Mucosa of stomach (tissue), 1 donor: ENCODE results near the gene DKKL1.
"Not testable (repeated sequence)": the region's sequence is repeated elsewhere in the genome, so short reads cannot be mapped to it uniquely, and the experiment has no call there.

ENCODE experiments used
- H3K27me3 ChIP-seq: one replicate; pipeline ENCODE4 v1.7.0; 2013; ENCODE audit warnings: mild to moderate bottlenecking, low read length; ENCODE audit not compliant: control insufficient read depth, insufficient read depth
- H3K36me3 ChIP-seq: one replicate; pipeline ENCODE4 v1.7.0; 2013; ENCODE audit warnings: low read length; ENCODE audit not compliant: control insufficient read depth, insufficient read depth
- H3K4me1 ChIP-seq: one replicate; pipeline ENCODE4 v1.7.0; 2013; ENCODE audit warnings: mild to moderate bottlenecking, low read length; ENCODE audit not compliant: control insufficient read depth, insufficient read depth
- H3K4me3 ChIP-seq: one replicate; pipeline ENCODE4 v1.7.0; 2013; ENCODE audit warnings: low read length
- H3K9ac ChIP-seq: one replicate; pipeline ENCODE4 v1.7.0; 2013; ENCODE audit warnings: mild to moderate bottlenecking, low read length, moderate library complexity
- H3K9me3 ChIP-seq: one replicate; pipeline ENCODE4 v1.7.0; 2013; ENCODE audit warnings: mild to moderate bottlenecking, low read length, moderate library complexity; ENCODE audit not compliant: control insufficient read depth
- donor health status: Pancreatic carcinoma.

Gene DKKL1

GRCh38 chr19:49332691-49333417 lies 30.8 kb upstream of the DKKL1 start:
- not testable (repeated sequence) for H3K36me3 ChIP-seq, H3K9me3 ChIP-seq, H3K4me1 ChIP-seq, H3K4me3 ChIP-seq, H3K9ac ChIP-seq, H3K27me3 ChIP-seq

- Histone ChIP-seq H3K4me1 (no peaks in the 10 kb centered on the region), H3K9me3 (no peaks in the 10 kb centered on the region), H3K36me3 (no peaks in the 10 kb centered on the region), H3K27me3 (no peaks in the 10 kb centered on the region), H3K4me3 (no peak overlapping the region), H3K9ac (no peak overlapping the region)
Measured at GRCh38 chr19:49333418-49333805, 30.3 kb upstream of the DKKL1 start.

DNA sequence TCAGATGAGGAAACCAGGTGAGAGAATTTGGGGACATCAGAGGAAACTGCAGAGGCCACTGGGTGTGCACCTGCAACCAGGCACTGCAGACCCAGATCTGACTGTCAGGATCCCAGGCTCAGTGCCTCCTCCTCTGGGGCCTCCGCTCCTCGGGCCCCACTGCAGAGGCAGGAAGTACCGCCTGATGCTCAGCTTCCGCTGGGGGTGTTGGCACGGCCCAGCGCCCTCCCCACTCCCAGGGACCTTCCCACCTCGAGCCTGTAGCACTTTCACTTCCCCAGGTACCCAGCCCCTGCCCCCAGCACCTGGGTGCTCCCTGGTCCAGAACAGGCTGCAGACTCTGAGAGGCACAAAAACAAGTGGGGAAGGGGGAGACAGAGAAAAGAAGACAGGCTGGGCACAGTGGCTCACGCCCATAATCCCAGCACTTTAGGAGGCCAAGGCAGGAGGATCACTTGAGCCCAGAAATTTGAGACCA lies 29.8 kb upstream of the DKKL1 start:
- Histone ChIP-seq H3K36me3 (no peaks in the 10 kb centered on the region), H3K27me3 (no peaks in the 10 kb centered on the region), H3K9me3 (no peaks in the 10 kb centered on the region), H3K4me1 (peaks cover under 1% of the 10 kb centered on the region), H3K9ac (no peak overlapping the region), H3K4me3 (no peak overlapping the region)

DNA sequence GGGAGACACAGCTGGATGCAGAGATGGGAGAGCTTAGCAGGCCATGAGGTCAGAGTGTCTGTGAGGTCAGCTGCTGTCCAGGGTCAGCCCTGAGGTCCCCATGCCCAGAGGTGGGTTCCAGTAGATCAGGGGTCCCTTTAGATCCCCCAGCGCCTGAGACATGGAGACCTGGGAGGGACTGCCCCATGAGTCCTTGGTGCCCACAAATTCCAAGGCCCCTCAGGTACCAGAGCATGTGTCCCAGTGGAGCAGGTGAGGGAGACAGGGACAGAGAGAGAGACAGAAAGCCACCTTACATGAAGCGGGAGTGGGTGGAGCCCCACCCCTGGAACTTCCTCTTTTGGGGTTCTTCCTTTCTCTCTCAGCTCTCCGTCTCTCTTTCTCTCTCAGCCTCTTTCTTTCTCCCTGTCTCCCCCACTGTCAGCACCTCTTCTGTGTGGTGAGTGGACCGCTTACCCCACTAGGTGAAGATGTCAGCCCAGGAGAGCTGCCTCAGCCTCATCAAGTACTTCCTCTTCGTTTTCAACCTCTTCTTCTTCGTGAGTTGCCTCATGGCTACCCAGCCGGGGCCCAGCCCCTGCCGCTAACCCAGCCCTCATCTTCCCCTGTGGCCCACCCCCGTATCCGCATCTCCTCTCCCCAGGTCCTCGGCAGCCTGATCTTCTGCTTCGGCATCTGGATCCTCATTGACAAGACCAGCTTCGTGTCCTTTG lies 28.4 kb upstream of the DKKL1 start, which contains the start of gene CD37:
Gene CD37, plus strand, starts transcription at position 336 of the 713 bp plus-strand sequence. Its CDS starts 135 bp downstream, at position 471.
- Histone ChIP-seq H3K4me3 (no peak within 1 kb of the TSS), H3K9me3 (no peaks in the 10 kb centered on the region), H3K36me3 (no peaks in the 10 kb centered on the region), H3K4me1 (peaks cover 11% of the 10 kb centered on the region), H3K27me3 (no peaks in the 10 kb centered on the region), H3K9ac (no peak within 1 kb of the TSS)

DNA sequence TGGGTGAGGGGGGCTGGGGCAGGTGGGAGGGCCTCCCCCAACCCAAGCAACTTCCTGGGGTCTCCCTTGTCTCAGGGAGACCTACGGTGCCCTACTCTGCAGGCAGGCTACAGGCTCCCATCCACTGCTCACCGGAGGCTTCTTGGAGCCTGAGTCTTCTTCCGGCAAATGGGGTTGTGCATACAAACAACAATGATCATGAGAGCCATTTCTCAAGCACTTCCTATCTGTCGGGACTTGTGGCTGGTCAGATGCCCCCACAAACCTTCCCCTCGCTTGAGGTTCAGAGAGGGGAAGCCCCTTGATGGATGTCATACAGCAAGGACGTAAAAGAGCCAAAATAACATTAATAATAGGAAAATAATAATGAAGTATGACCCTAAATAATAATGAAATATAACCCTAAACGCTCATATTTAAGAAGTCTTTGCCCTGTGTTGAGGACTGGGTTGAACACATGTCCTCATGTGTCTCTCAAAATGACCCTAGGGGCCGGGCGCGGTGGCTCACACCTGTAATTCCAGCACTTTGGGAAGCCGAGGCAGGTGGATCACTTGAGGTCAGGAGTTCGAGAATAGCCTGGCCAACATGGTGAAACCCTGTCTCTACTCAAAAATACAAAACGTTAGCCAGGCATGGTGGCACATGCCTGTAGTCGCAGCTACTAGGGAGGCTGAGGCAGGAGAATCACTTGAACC lies 27.7 kb upstream of the DKKL1 start:
- no peaks in the 10 kb centered on the region for H3K36me3 ChIP-seq
- H3K9me3 ChIP-seq = no peaks in the 10 kb centered on the region
- H3K4me1 ChIP-seq = peaks cover 18% of the 10 kb centered on the region
- no peak overlapping the region for H3K9ac ChIP-seq
- no peak overlapping the region for H3K4me3 ChIP-seq
- no peaks in the 10 kb centered on the region for H3K27me3 ChIP-seq

GRCh38 chr19:49336482-49337266 lies 27.0 kb upstream of the DKKL1 start:
- no peaks in the 10 kb centered on the region for H3K27me3 ChIP-seq
- no peak overlapping the region for H3K4me3 ChIP-seq
- H3K4me1 ChIP-seq = peaks cover 21% of the 10 kb centered on the region
- H3K9ac ChIP-seq = no peak overlapping the region
- no peaks in the 10 kb centered on the region for H3K9me3 ChIP-seq
- no peaks in the 10 kb centered on the region for H3K36me3 ChIP-seq

DNA sequence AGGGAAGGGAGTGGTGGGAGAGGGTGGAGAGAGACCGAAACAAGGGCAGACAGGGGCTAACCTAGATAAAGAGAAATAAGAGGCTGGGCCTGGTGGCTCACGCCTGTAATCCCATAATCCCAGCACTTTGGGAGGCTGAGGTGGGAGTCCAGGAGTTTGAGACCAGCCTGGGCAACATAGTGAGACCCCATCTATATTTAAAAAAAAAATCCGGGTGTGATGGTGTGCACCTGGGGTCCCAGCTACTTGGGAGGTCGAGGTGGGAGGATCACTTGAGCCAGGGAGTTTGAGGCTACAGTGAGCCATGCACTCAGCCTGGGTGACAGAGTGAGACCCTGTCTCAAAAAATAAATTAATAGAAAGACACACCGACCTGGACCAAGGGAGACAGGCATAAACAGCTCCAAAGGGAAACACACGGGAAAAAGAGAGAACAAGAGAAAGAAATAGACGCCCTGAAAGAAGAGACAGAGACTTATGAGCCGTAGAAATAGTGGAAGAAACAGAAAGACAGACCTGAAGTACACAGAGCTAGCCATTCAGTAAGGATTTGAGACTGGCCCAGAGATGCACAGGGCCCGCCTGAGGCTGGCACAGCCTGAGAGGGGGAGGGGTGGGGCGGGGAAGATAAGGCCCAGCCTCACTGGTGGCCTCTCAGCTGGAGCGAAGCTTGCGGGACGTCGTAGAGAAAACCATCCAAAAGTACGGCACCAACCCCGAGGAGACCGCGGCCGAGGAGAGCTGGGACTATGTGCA lies 26.2 kb upstream of the DKKL1 start:
- H3K9ac ChIP-seq = no peak overlapping the region
- H3K4me3 ChIP-seq = no peak overlapping the region
- H3K36me3 ChIP-seq = no peaks in the 10 kb centered on the region
- peaks cover 21% of the 10 kb centered on the region for H3K4me1 ChIP-seq
- no peaks in the 10 kb centered on the region for H3K9me3 ChIP-seq
- H3K27me3 ChIP-seq = no peaks in the 10 kb centered on the region

DNA sequence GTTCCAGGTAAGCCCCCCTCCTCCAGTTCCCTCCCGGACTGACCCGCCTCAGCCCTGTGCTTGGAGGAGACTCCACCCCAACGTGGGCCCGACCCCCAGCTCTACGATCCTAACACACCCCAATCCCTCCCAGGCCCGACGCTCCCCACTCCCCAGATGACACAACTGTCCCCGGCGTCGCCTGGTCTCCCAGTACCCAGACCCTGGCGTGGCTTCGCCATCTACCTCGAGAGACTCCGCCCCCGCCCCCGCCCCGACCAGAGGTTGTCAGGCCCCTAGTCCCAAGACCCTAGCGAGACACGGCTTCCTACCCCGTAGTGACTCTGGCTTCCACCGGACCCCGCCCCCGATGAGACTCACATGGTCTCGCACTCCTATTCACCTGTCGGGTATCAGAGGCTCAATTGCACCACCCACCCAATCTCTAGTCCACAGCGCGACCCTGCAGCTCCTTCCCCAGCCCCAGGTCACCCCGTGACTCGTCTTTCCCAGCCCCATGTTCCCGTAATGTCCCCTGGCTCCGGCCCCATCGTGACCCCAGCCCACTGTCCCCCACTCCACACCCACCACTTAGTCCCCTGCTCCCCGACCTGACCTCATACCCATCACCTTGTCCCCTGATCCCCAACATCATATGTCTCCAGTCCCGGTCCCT lies 25.5 kb upstream of the DKKL1 start:
- H3K36me3 ChIP-seq = no peaks in the 10 kb centered on the region
- H3K9me3 ChIP-seq = no peaks in the 10 kb centered on the region
- no peaks in the 10 kb centered on the region for H3K27me3 ChIP-seq
- H3K4me3 ChIP-seq = no peak overlapping the region
- no peak overlapping the region for H3K9ac ChIP-seq
- H3K4me1 ChIP-seq = peaks cover 21% of the 10 kb centered on the region

GRCh38 chr19:49338691-49339300 lies 24.9 kb upstream of the DKKL1 start:
- Histone ChIP-seq H3K36me3 (no peaks in the 10 kb centered on the region), H3K27me3 (no peaks in the 10 kb centered on the region), H3K4me1 (peaks cover 21% of the 10 kb centered on the region), H3K9me3 (no peaks in the 10 kb centered on the region), H3K4me3 (peak overlapping the region; percentile 46), H3K9ac (no peak overlapping the region)

DNA sequence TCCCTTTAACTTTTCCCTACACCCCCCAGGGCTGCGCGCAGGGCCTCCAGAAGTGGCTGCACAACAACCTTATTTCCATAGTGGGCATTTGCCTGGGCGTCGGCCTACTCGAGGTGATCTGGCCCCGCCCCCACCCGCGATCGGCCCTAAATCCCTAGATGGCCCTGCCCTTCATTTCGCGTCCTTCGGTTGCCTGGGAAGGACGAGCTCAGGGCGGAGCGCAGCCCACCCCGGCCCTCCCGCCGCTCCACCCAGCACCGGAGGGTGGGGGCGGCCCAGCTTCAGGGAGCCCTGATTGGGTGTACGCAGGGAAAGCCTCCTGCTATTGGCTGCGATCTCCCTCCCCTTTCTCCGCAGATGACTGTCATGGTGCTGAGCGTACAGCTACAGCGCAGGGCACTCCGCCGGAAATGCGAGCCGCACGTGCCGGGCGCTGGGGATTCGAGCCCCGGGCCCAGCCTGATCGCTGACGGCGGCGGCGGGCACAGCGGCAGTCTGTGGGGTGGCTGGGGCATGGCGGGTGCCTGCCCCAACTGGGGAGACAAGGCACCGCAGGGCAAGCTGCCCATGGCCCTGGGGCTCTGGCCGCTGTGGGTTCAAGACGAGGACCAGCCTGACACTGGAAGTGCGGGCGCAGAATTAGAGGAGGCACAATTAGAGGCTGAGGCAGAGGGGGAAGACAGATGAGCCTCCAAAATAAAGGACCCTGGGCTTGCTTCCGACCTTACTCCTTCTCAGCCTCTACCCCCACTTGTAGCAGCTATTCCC lies 24.2 kb upstream of the DKKL1 start:
- H3K36me3 ChIP-seq = no peaks in the 10 kb centered on the region
- H3K4me1 ChIP-seq = peaks cover 21% of the 10 kb centered on the region
- peak overlapping the region; percentile 46 for H3K4me3 ChIP-seq
- peak overlapping the region; percentile 47 for H3K9ac ChIP-seq
- H3K9me3 ChIP-seq = no peaks in the 10 kb centered on the region
- no peaks in the 10 kb centered on the region for H3K27me3 ChIP-seq
